ENCODE data around the gene ZNF555.

Gene ZNF555

DNA sequence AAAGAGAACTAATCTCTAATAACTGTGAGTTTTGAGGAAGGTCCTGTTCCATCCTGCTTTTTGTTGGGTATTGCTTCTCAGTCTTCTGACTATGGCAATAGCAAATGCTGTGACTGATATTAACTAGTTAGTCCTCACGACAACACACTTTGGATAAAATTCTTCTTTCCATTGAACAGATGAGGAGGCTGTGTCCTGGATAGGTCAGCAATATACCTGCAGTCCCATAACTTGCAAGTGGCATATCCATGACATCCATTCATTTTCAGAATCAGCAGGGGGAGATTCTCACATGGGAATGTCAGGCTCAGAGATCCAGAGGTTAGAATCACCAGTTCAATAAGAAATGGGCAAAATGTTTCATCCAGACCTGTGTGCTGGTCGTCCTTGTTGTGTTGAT is 14.3 kb upstream of the ZNF555 start:
- no peak for DNase-seq

DNA sequence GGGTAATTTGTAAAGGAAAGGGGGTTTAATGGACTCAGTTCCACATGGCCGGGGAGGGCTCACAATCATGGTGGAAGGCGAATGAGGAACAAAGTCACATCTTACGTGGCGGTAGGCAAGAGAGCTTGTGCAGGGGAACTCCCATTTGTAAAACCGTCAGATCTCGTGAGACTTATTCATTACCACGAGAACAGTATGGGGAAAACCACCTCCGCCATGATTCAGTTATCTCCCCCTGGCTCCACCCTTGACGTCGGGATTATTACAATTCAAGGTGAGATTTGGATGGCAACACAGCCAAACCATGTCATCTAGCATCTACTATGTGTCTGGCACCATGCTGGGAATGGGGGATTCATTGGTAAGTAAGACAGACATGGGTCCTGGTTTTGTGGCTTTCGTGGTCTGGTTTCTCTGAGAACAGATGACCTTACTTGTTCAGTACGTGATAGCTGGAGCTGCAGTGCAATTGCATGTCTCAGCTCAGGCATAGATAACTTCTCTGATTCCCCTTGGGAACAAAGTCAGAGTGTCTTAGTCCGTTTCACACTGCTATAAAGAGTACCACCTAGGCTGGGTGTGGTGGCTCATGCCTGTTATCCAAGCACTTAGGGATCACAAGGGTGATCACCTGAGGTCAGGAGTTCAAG is 13.3 kb upstream of the ZNF555 start:
- no peak for DNase-seq

DNA sequence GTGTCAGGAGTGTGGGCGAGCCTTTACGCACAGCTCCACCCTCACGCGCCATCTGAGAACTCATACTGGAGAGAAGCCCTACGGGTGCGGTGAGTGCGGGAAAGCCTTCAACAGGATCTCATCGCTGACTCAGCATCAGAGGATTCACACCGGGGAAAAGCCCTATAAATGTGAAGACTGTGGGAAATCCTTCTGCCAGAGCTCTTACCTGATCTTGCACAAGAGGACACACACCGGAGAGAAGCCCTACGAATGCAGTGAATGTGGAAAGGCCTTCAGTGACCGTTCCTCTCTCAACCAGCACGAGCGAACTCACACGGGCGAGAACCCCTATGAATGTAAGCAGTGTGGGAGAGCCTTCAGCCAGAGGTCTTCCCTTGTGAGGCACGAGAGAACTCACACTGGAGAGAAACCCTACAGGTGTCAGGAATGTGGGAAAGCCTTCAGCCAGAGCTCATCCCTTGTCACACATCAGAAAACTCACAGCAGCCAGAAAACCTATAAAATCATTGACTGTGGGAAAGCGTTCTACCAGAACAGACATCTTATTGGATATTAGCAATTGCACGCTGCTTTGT is 6.9 kb upstream of the ZNF555 start:
- no peak for DNase-seq

DNA sequence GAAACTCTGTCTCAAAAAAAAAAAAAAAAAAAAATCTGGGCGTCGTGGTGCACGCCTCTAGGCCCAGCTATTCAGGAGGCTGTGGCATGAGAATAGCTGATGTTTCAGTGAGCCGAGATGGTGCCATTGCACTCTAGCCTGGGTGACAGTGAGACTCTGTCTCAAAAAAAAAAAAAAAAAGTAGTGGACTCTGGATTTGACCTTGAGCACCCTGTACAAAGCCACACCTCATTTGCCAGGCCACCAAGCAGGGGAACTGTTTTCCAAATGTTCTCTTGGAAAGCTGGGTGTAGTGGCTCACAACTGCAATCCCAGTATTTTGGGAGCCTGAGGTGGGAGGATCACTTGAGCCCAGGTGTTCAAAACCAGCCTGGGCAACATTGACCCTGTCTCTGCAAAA is 3.8 kb upstream of the ZNF555 start:
- no peak for DNase-seq

DNA sequence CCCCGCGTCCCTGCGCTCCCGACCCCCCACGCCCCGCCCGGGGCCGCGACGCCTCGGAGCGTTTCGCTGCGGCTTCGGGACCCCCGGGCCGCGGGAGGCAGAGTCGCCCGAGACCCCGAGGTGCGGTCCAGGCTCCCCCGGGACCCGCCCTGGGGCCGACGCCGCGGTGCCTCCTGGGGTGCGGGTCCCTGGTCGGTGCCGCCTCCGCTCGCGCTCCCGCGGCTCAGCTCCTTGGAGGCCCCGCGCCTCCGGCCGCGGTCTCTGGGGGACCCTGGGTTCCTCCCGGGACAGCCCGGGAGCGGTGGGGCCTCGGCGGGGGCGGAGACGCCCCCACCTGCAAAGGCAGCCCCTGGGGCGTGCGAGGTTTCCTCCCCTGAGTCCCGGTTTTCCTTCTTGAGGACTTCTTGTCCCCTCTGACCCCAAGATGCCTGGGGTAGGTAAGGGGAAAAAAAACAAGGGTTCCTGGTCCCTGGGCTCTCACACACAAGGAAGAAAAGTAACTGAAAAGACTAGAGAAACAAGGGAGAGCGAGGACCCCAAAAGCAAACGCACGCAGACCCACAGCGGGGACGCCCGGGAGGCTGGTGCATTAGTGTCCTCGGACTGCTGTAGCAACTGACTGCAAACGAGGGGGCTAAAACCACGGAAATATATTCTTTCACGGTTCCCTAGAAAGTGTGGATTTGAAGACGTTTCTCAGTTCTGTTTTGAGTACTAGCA is 740 bp downstream of the ZNF555 start:
- DNase-seq: no peak

DNA sequence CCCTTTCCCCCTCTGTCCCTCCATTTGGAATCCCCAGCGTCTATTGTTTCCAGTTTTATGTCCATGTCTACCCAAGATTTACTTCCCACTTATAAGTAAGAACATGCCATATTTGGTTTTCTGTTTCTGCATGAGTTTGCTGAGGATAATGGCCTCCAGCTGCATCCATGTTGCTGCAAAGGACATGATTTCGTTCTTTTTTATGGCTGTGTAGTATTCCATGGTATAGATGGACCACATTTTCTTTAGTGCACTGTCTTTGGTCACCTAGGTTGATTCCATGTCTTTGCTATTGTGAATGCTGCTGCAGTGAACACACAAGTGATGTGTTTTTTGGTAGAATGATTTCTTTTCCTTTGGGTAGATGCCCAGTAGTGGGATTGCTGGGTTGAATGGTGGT is 3.8 kb downstream of the ZNF555 start:
- no peak for DNase-seq

DNA sequence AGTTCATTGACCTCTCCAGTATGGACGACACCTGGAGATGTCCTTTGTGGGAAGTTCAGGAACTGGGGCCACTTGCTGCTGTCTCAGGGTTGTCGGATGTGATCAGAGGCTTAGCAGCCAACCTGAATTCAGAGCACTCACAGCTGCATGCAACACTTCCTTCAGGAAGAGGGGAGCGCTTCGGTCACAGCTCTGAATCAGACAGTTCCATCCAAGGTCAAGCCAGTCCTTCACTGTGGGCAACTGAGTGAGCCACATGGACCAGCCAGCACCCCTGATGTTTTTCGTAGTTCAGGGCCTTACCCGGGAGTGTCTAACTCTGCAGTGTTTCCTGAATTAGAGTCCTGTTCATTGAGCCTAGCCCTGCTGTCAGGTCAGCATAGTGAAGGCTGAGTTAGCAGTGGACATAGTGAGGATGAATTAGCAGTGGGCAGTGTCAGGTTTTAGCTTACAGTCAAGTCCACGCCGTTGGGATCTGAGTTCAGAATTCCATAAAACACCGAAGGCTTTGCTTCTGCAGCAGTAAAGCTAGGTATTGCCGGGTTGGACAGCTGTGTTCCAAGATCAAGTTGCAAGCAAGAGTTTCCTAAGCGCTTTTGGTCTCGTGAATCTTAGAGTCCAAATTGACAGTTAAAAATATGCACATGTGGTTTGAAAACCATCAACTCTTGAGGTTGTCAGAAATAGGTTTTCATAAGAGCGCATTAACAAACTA is 5.1 kb downstream of the ZNF555 start:
- DNase-seq: no peak

DNA sequence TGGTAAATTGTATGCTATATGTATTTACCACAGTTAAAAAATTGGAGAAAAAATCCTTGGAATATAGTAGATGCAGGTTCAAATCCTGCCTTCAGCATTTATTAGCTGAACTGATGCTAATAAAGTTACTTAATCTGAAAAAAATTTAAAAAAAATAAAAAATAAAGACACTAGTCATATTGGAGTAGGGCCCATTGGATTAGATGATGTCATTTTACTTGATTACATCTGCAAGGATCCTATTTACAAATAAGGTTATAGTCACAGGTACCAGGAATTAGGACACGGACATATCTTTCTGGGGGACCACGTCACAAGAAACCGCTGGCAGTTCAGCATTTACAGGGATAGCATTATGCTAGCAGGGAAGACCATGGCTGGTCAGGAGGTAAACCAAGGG is 6.2 kb downstream of the ZNF555 start:
- DNase-seq: no peak

DNA sequence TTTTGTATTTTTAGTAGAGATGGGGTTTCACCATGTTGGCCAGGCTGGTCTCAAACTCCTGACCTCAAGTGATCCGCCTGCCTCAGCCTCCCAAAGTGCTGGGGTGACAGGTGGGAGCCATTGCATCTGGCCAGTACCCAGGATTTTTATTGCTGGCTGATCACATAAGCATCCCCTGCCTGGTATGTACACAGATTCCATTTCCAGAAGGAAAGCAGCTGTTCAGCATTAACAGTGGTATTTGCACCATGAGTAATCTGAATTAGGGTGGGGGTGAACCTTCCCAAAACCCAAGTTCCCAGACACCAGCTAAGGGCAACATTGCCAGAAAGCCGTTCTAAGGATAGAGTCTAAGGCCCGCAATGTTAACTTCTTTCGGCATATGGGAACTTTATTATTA is 7.3 kb downstream of the ZNF555 start:
- no peak for DNase-seq

DNA sequence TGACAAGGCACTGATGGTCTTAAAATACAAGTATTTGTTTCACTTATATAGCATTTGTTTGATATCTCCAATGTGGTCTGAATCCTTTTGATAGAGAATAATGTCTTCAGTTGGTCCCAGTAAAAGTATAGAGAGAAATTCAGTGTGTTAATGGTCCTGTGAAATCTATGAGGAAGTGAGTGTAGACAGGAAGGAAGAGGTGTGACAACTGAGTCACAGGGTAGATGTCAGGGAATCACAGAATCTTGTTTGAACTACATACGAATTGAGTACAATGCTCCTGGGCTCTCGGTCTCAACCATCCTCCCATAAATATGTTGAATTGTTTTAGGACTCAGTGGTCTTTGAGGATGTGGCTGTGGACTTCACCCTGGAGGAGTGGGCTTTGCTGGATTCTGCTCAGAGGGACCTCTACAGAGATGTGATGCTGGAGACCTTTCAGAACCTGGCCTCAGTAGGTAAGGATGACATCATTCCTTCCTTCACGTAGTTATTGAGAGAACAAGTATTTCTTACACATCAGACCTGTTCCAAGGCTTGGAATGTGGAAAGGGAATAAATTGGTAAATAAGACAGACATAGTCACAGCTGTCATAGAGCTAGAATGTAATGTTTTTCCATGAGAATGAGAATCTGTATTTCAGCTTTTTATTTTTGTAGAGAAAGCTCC is 9.1 kb downstream of the ZNF555 start:
- DNase-seq: no peak

DNA sequence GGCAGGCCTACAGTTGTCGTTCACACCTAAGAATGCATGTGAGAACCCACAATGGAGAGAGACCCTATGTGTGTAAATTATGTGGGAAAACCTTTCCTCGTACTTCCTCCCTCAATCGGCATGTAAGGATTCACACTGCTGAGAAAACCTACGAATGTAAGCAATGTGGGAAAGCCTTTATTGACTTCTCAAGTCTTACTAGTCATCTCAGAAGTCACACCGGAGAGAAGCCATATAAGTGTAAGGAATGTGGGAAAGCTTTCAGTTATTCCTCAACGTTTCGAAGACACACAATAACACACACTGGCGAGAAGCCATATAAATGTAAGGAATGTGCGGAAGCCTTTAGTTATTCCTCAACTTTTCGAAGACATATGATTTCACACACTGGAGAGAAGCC is 11.3 kb downstream of the ZNF555 start:
- DNase-seq: no peak

DNA sequence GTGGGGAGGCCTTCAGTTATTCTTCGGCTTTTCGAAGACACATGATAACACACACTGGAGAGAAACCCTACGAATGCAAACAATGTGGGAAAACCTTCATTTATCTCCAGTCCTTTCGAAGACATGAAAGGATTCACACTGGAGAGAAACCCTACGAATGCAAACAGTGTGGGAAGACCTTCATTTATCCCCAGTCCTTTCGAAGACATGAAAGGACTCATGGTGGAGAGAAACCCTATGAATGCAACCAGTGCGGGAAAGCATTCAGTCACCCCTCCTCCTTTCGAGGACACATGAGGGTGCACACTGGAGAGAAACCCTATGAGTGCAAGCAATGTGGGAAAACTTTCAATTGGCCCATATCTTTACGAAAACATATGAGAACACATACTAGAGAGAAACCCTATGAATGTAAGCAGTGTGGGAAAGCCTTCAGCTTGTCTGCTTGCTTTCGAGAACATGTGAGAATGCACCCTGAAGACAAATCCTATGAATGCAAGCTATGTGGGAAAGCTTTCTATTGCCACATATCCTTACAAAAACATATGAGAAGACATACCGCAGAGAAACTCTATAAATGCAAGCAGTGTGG is 11.8 kb downstream of the ZNF555 start:
- no peak for DNase-seq

DNA sequence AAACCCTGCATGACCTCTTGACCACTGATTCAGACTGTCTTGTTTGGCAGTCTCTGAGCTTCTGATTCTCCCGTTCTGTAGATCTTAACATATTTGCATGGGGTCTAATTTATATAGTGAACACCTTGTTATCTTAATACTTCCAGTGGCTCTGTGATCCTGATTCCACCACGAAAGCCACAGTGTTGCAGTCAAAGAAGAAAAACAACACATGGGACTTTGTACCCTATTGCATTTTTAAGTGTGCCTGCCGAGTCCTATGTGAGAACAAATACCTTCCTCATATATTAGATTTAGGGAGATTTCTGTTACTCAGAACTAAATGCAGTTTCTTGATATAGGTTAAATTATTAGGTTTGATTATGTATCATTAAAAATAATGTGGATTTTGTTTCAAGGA is 13.6 kb downstream of the ZNF555 start:
- DNase-seq: no peak

DNA sequence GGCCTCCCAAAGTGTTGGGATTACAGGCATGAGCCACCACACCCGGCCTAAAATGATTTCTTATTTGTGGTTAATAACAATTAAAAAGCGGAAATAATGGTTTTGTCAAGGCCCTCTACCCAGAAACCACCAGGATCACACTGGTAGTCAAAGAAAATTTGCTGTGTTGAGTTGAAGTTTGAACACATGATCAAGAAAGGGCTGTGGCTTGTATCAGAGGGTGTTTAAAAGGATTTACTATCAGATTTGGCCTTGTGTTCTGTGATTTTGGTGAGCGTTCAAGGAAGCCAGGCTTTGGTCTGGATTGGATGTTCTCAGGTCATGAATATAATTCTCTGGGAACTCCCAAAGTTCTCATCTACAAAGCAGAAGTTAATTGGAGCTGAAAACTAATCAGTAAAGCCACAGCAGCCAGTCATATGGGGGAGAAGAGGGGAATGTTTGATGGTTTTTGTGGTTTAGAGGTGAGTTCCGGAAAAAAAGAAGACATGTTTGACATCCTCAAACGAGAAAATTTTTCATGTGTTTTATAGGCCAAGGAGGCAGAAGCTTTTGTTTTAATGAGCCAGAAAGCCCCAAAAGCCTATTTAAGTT is 15.3 kb downstream of the ZNF555 start:
- DNase-seq: no peak

DNA sequence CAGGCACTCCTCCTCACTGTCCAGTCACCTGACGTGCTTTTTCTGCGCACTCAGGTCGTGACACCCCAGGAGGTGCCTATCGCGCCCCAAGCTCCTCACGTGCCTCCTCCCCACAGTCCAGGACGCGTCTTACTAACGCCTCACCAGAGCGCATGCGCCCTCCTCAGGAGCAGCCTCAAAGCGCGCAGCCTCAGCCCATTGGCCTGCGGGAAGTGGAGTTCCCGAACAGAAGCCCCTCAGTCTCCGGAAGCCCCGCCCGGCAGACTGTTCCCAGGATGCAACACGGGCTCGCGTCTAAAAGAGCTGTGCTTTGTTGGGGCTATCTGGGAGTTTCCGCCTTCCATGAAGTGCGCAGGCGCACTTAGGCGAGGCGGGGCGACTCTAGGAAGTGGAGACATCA is 17.6 kb downstream of the ZNF555 start:
- no peak for DNase-seq

DNA sequence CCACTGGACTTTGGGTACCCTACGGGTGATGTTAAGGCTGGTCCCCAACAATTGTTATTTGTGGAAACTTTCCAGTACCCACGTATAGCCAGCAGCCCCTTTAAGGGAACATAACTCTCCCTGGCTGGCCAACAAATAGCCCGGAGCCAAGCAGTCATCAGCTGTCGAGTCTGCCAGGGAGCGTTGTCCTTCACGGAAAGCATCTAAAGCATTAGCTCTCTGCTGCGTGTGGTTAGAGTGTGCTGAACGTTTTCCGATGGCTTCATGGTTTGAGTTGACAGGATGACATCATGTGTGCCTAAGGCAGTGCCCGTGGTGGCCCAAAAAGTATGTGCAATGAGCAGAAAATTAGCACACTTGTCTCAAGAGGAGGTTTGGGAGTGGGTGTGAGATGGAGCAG is 22.5 kb downstream of the ZNF555 start:
- no peak for DNase-seq

DNA sequence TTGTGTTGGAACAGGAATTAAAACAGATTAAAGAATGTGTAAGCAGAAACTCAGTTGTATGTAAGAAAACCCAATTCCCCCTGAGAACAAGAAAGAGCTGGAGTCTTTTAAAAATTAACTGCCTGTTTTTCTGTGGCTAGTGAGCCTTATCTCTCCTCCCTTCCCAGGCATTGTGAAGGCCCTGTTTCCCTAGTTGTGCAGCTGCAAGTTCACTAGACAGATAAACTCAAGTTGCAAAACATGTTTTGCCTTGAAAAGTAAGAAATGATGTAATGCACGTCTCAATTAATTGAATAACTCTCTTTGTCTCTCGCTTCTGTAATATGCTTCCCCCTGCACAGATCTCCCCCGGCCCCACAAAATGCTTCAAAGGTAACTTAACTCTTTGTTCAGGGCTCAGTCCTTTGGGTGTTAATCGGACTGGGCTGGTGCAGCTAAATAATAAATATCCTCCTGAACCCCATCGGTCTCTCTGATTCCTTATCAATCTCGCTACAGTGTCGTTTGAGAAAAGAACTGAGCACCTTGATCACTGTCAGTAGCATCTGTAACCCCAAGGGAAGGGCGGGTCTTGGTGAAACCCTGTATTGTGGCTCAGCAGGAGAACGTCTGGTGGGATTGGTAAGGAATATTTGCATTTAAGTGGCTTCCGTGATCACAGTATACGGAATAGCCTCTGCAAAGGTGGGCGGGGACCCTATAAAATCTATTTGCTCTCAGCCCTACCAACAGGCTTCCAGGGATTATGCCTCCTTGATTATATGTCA is 24.2 kb downstream of the ZNF555 start:
- no peak for DNase-seq

DNA sequence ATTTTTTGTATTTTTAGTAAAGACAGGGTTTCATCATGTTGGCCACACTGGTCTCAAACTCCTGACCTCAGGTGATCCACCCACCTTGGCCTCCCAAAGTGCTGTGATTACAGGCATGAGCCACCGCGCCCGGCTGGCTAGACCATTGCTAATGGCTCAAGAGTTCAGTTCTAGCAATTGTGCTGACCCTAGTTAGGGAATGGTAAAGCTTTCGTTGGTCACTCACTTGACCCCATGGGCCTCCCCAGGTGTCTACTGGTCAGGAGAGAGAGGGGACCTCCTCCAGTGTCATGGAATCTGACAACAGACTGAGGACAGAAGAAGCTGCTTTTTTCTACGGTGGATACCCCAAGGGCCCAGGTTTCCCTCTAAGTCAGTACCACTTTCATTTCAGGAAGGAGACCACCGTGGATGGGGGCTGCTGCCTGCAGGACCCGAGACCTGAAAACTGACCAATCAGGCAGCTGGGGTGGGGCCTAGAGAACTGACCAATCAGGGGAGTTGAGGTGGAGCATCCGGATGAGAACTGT is 25.3 kb downstream of the ZNF555 start:
- DNase-seq: no peak

DNA sequence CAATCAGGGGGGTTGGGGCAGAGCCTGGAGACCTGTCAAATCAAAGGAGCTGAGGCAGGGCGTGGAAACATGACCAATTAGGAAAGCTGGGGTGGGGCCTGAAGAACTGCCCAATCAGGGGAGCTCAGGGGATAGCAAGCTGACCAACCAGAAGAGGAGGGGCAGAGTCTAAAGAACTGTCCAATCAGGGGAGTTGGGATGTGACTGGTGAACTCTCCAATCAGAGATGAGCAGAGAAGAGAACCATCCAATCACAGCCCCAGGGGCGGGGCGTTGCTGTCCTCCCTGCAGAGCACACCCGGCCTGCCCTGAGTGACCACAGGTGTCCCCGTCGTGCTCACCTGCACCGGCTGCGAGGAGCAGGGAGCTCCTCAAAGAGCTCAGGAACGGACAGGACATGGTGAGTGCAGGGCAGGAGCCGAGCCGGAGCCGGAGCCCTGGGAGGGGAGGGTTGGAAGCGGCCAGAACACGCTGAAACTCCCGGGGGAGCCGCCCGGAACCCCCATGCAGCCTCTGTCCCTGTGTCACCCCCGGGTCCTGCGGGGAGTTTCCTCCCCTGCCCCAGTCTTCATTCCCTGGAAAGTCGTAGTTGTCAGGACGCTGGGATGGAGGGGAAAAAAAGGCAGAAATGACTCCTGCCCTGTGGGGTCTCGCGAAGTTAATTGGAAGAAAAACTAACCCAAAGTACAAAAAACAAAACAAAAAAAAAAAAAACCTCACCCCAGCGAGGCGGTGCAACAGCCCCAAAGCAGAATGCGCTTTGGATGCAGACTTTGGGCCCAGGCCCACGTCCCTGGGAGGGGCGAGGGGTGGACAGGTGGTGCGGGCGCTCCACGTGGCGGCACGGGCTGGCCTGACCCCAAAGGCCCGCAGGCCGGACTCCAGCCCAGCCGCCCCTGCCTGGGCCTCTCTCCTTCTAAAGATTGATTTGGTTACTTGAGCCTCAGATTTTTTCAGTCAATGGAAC is 26.0 kb downstream of the ZNF555 start, which contains the start of gene ZNF556:
Gene ZNF556, plus strand, starts transcription at position 311 of the 967 bp plus-strand sequence. Its CDS starts 87 bp downstream, at position 398.
- DNase-seq: no peak

DNA sequence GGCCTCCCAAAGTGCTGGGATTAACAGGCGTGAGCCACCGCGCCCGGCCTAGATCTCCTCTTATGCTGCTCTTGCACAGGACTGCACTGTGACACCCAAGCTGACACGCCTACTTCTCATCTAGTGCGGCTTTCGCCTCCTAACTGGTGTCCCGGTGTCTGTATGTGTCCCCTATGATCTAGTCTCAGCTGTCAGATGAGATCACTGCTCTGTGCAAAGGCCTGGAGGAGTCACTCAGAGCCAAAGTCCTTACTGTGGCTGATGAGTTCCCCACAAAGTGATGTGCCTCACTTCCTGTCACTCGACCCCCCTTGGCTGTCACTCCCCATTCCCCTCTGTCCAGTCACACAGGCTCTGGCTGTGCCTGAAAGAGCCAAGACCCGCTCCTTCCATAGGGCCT is 28.3 kb downstream of the ZNF555 start:
- DNase-seq: no peak
